ENCODE measurements around the gene PITPNC1. TPM values are rescaled to one million over a fixed set of nuclear protein-coding genes. Genes with fewer than 3 reads are reported as not detected.
"Not testable (repeated sequence)": the region's sequence is repeated elsewhere in the genome, so short reads cannot be mapped to it uniquely, and the experiment has no call there.

The PITPNC1 gene
- total RNA-seq, 2 donors from 2014 or later: 10.8 to 20.4 TPM

GRCh38 chr17:67414130-67414529 lies 37.0 kb downstream of the PITPNC1 start:
- H3K4me3 ChIP-seq: no peak overlapping the region
- no peak for TF ChIP-seq CTCF (IDR thresholded peaks at IDR 0.05)
- H3K4me1 ChIP-seq: no peaks in the 10 kb centered on the region
- no peaks in the 10 kb centered on the region for H3K9me3 ChIP-seq
- no peak overlapping the region for H3K9ac ChIP-seq (ENCODE audit: low read depth in 2 of 2, low read length in 2 of 2)
- no peak overlapping the region for H3K27ac ChIP-seq
- no peaks in the 10 kb centered on the region for H3K36me3 ChIP-seq
- intact Hi-C loops (cut with DNase I): no loop called here
- no peak for DNase-seq
- no peaks in the 10 kb centered on the region for H3K27me3 ChIP-seq

- Histone ChIP-seq H3K9ac (ENCODE audit: low read depth in 2 of 2, low read length in 2 of 2) (no peak overlapping the region), H3K27me3 (no peaks in the 10 kb centered on the region), H3K27ac (no peak overlapping the region), H3K4me1 (no peaks in the 10 kb centered on the region), H3K4me3 (no peak overlapping the region), H3K9me3 (no peaks in the 10 kb centered on the region), H3K36me3 (no peaks in the 10 kb centered on the region)
- no peak for TF ChIP-seq CTCF (IDR thresholded peaks at IDR 0.05)
- intact Hi-C loops (cut with DNase I): no loop called here
- DNase-seq: no peak
Observed at GRCh38 chr17:67414559-67414958, 37.5 kb downstream of the PITPNC1 start.

GRCh38 chr17:67415291-67415690 lies 38.2 kb downstream of the PITPNC1 start:
- no peak overlapping the region for H3K4me3 ChIP-seq
- DNase-seq: no peak
- TF ChIP-seq CTCF (IDR thresholded peaks at IDR 0.05): no peak
- H3K27ac ChIP-seq: no peak overlapping the region
- no peaks in the 10 kb centered on the region for H3K27me3 ChIP-seq
- H3K9me3 ChIP-seq: no peaks in the 10 kb centered on the region
- no peaks in the 10 kb centered on the region for H3K4me1 ChIP-seq
- no peak overlapping the region for H3K9ac ChIP-seq (ENCODE audit: low read depth in 2 of 2, low read length in 2 of 2)
- intact Hi-C loops (cut with DNase I): no loop called here
- H3K36me3 ChIP-seq: no peaks in the 10 kb centered on the region

- intact Hi-C loops (cut with DNase I): no loop called here
- Histone ChIP-seq H3K36me3 (no peaks in the 10 kb centered on the region), H3K9me3 (no peaks in the 10 kb centered on the region), H3K27me3 (no peaks in the 10 kb centered on the region), H3K4me3 (no peak overlapping the region), H3K9ac (ENCODE audit: low read depth in 2 of 2, low read length in 2 of 2) (no peak overlapping the region), H3K4me1 (peaks cover 8% of the 10 kb centered on the region), H3K27ac (no peak overlapping the region)
- TF ChIP-seq CTCF (IDR thresholded peaks at IDR 0.05): no peak
- no peak for DNase-seq
Observed at GRCh38 chr17:67417507-67417906, 40.4 kb downstream of the PITPNC1 start.

GRCh38 chr17:67420994-67421393 lies 43.9 kb downstream of the PITPNC1 start:
- peak; percentile 41 for DNase-seq
- Histone ChIP-seq H3K9ac (ENCODE audit: low read depth in 2 of 2, low read length in 2 of 2) (no peak overlapping the region), H3K36me3 (no peaks in the 10 kb centered on the region), H3K27ac (peak overlapping the region; percentile 78), H3K4me1 (peaks cover 9% of the 10 kb centered on the region), H3K27me3 (no peaks in the 10 kb centered on the region), H3K9me3 (no peaks in the 10 kb centered on the region), H3K4me3 (no peak overlapping the region)
- intact Hi-C loops (cut with DNase I): no loop called here
- TF ChIP-seq CTCF (IDR thresholded peaks at IDR 0.05): no peak

GRCh38 chr17:67421869-67422273 lies 44.8 kb downstream of the PITPNC1 start:
- Histone ChIP-seq H3K27me3 (no peaks in the 10 kb centered on the region), H3K27ac (peak overlapping the region; percentile 78), H3K9me3 (no peaks in the 10 kb centered on the region), H3K36me3 (no peaks in the 10 kb centered on the region), H3K4me3 (no peak overlapping the region), H3K4me1 (peaks cover 9% of the 10 kb centered on the region), H3K9ac (ENCODE audit: low read depth in 2 of 2, low read length in 2 of 2) (no peak overlapping the region)
- DNase-seq: peak; percentile 65
- no peak for TF ChIP-seq CTCF (IDR thresholded peaks at IDR 0.05)
- intact Hi-C loops (cut with DNase I): no loop called here

- H3K27me3 ChIP-seq; H3K4me1 ChIP-seq; H3K36me3 ChIP-seq; H3K9ac ChIP-seq (ENCODE audit: low read depth in 2 of 2, low read length in 2 of 2); H3K4me3 ChIP-seq; H3K9me3 ChIP-seq; intact Hi-C loops (cut with DNase I): not testable (repeated sequence)
- H3K27ac ChIP-seq: peak overlapping the region; percentile 78
- DNase-seq: peak; percentile 67
Observed at GRCh38 chr17:67422296-67422695, 45.2 kb downstream of the PITPNC1 start.

Measured in colonic mucosa (tissue), 4 donors.